Epithelial cell of prostate (primary cell): Measurements from ENCODE around the gene CD59.
A peak's percentile ranks its signal among the peaks of the same experiment; 100 is the strongest.

ENCODE experiments used
- DNase-seq: peaks from one replicate; pipeline ENCODE4 v3.0.0-alpha.2; 2011; ENCODE audit warnings: low read depth, low spot score
- H3K27ac ChIP-seq: fragments of 450-650 bp; 2 replicates; pipeline ENCODE4 v1.5.1; 2017; ENCODE audit warnings: mild to moderate bottlenecking

The CD59 gene, protein sequence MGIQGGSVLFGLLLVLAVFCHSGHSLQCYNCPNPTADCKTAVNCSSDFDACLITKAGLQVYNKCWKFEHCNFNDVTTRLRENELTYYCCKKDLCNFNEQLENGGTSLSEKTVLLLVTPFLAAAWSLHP

DNA sequence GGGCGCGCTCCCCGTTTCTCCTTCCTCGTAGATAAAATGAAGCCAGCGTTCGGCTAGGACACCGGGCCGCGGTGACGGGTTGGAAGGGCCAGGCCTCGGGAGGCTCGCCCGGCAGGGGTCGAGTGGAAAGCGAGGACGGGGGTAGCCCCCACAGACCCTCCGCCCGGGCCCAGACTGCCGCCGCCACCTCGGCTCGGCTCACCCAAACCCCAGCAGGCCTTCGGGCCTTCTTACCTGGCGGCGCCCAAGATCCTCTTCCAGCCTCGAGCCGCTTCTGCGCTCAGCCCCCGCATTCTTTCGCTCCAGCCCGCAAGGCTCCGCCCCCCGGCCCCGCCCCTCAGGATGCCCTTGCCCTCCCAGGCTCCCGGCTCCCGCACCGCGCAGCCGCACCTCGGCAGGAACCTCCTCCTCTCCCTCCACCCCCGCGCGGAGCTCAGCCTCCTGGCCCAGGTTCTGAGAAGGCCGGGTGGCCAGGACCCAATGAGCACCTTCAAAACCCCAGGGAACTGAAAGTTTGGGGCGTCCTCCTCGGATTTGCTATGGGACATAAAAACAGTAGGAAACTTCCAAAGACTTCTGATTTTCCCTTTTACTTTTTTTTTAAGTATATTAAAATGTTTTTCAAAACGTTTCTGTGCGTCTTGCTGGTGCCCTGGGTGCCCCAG is at the start of gene CD59:
Gene CD59 (minus strand): TSS at position 276 of the 665 bp plus-strand sequence. CDS start 13,978 bp downstream, outside the sequence.
- H3K27ac ChIP-seq = peak within 1 kb of the TSS; percentile 93
- DNase-seq = peak; percentile 64

DNA sequence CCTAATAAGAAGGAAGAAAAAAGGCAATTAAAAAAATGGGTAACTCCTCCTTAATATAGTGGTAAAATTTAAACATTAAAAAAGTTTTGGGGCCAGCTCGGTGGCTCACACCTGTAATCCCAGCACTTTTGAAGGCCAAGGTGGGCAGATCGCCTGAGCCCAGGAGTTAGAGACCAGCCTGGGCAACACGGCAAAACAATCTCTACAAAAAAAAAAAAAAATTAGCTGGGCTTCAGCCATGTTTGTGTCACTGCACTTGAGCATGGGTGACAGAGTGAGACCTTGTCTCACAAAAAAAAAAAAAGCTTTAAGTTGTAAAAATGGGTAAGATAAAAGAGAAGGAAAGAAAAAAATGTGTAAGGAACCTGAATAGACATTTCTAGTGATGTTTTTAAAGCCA is 49.4 kb upstream of the CD59 start:
- H3K27ac ChIP-seq = no peak overlapping the region
- DNase-seq = no peak

DNA sequence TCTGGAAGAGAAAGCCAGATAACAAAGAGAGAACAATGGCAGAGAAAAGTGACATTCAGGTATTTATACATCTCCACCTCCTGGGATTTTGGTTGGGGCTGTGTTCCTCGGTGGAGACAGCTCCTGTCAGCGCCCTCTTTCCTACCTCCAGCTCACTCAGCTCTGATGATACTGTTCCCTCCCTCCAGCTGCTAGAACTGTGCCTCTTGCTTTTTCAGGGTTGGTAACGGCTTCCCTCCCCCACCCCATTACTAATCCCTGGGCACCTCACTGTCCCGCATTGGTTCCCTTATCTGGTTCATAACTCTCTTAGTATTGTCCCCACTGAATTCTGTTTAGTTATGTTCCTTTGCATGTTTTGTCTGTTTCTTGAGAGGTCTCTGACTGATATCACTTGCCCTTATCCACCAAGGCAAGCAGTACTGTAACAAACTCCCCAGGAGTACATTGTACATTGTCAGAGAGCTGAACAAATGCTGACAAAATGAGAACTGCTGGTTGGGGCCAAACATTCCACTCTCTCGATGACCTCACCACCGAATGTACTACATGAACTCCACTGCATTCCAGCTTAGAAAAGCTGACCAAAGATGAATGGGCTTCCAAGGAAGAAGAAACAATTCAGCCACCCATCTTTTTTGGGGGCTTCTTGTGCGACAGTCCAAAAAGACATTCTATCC is 43.8 kb upstream of the CD59 start:
- no peak for DNase-seq
- H3K27ac ChIP-seq = no peak overlapping the region

DNA sequence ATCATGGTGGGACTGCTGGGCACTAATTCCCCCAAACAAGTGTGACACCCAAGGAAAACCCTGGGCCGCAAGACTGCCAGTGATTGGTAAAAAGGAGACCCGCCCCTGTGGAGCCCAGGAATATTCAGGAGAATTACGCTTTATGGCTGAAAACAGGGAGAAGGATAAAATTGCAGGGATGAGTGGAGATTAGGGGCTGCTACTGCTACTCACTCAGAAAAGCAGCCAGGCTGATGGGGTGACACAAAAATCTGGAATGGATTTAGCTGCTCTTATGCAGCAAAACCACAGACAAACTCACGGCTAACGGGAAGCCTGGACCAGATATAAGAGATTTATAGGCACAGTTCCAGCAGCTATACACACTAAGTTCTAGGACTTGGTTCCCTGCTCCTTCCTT is 42.5 kb upstream of the CD59 start:
- DNase-seq = no peak
- no peak overlapping the region for H3K27ac ChIP-seq

DNA sequence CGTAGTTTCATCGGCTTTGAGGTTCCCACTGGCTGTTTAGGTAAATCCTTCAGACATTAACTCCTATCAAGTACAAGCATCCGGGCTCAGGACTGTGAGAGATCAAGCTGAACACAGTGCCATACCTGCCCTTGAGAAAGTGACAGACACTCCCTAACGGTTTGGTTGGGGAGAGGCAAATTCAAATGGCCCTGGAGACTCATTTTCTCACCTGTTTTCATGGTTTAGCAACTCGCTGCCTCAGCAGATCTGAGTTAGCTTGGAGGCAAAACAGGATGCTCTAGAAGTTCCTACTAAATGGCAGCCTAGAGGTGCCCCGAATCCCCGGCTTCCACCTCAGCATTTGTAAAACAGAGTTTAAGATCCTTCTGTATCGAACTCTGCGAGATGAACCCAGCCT is 41.7 kb upstream of the CD59 start:
- H3K27ac ChIP-seq = no peak overlapping the region
- DNase-seq = no peak

DNA sequence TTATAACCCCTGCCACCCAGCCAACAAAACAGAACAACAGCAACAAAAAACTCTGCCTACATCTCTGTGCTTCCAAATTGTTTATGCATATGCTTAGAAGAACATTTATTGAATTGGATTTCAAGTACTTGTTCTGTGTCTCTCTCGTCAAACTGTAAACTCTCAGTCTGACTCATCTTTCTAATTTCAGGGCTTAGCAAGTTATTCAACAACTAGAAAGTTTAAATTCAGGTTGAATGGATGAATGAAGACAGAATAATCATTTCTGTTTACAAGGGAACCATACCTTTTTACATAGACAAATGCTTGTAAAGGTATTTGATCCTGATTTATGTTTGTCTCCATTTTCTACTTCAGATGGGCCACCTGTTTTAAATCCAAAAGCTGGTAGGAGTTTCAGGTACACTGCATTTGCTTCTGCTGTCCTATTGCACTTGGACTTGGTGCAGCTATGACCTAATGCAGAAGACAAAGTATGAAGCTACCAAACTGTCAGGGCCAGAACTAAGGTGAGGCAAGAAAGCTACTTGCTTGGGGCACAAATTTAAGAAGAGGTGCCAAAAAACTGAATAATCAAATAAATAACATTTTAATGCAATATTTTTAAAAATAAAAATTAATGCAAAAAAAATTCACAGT is 39.7 kb upstream of the CD59 start:
- H3K27ac ChIP-seq = no peak overlapping the region
- no peak for DNase-seq

DNA sequence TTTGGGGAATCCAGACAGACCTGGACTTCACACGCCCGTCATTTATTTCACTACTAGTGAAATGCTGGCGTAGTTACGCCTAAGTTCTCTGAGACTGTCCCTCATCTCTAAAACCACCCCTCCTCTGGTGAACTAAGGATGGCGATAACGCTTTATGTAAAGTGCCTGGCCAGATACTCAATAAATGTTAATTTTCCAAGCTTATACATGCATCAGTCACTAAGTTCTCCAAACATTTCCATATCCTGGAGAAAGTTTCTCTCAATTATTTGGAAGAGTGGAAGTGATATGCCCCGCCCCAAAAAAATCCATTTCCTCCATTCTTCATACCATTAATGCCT is 39.2 kb upstream of the CD59 start:
- H3K27ac ChIP-seq = no peak overlapping the region
- no peak for DNase-seq

DNA sequence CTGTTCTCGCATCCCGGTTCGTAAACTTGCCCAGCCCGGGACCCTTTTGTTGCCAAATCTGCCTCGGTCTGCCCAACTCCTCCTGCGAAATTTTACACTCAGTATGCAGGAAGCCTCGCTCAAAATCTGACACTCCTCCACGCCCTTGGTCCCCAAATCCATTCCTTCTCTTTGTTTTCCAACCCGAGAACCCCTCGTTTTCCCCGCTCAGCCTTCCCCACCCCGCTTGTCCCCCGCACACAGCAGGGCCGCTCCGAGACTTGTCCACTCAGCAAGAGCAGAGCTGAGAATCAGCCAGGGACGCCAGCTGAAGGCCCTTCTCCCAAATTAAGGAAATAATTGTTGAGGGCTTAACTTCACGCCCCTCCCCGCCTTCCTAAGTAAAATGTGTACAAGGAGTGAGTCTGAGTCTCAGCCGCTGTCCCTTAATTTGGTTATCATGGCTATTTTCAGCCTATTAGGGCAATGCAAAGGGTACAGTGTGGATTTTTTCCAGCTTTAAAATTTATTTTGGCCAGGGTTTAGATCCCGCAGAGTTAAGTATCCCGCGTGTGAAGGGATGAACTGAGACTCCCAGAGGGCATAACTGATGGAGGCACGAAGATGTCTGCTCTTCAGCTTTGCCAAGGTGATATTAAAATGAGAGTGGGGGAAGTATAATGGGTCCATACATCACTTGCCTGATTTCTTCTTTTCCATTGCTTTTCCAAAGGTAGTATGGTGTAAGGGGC is 38.7 kb upstream of the CD59 start:
- DNase-seq = no peak

DNA sequence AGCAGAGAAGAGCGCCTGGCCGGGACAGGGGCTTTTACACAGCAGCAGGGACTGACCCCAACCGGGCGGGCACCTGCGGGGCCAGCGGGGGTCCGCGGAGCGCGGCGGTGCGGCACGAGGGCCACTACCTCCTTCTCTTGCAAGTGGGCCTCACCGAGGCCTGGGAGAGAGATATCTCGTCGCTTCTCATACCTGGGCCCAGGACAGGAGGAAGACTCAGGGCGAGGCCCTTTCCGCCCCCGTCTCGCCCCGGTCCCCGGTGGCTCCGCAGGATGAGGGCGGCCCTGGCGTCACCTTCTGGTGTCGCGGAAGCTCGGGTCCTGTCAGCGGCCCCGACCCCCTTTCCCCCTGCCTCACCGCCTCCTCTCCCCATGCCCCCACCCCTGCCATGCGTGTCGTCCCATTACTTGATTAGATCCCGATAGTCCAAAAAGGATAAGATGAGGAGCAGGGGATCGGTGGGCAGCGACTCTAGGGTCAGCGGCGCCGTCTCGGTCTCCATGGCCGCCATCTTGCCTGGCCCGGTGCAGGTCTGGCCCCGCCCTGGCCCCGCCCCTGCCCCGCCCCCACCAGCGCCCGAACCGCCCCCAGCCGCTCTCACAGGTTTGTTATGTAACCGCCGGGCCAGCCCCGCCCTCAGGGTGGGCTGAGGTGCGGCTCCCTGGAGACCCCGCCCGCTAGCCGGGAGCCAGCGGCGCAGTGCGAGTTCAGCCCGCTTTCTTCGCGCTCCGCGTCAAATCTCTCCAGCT is 37.9 kb upstream of the CD59 start, which contains the start of gene FBXO3:
Gene FBXO3 (minus strand): TSS at position 534 of the 749 bp plus-strand sequence. CDS start 23 bp downstream, at position 511.
- no peak for DNase-seq
- H3K27ac ChIP-seq = peak within 1 kb of the TSS; percentile 83

More for the DNA sequence above, 38.7 kb upstream of the CD59 start:
- H3K27ac ChIP-seq = peak overlapping the region; percentile 83

DNA sequence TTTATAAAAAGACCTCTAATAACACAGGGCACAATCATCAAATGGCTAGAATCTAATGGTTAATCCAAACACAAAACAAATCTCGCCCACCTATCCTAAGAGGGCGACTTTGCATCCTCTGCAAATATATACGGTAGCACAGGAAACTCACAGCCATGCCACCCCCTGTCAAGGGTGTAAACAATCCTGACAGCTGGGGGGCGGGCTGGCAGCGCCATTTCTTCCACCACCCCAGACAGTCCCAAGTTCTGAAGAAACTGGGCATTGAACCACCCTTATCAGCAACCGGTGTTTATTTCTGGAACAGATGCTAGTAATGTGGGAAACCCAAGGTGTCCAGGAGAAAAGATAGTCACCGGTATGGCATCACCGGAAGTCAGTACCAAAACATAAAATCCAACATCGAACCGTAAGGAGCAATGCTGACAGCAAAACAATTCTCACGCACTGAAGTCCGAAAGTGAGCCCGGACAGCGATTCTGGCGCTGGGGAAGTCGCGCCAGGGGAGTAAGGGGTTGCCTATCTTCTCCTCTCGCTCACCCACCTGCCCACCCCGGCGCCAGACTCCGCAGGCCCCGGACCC is 37.3 kb upstream of the CD59 start:
- no peak for DNase-seq
- H3K27ac ChIP-seq = peak overlapping the region; percentile 83

DNA sequence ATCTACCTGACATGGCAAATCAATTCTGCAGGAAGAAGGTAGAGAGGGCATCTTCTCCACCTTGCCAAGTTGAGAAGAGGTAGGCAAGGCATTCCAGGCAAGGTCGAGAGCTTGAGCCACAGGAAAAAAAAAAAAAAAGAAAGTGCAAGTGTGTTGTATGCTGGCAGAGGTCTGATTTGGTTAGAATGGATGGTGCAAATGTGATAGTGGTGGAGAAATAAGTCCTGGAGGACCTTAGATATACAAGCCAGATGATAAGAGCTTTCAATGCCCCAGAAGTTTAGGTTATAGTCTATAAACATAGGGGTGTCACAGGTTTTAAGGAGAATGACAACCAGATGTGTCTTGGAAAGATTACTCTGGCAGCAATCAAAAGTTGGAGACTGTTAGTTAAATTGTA is 36.6 kb upstream of the CD59 start:
- peak overlapping the region; percentile 83 for H3K27ac ChIP-seq

DNA sequence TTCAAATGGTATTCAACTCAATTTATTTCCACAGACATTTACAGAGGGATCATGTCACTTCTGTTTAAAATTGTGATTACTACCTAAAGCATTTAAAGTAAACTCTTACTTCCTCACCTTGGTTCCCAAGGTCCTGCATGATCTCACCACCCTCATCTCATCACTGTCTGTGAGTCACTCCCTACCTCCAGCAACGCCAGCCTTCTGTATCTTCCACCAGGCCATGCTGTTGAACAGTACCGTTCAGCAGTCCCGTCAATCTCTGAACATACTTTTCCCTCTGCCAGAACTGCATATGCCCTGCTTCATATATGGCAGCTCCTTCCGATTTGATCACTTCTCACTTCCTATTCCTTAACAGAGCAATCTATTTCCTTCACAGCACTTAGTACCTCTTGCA is 36.1 kb upstream of the CD59 start:
- peak overlapping the region; percentile 83 for H3K27ac ChIP-seq
- peak; percentile 62 for DNase-seq

More for the DNA sequence above, 36.6 kb upstream of the CD59 start:
- no peak for DNase-seq

DNA sequence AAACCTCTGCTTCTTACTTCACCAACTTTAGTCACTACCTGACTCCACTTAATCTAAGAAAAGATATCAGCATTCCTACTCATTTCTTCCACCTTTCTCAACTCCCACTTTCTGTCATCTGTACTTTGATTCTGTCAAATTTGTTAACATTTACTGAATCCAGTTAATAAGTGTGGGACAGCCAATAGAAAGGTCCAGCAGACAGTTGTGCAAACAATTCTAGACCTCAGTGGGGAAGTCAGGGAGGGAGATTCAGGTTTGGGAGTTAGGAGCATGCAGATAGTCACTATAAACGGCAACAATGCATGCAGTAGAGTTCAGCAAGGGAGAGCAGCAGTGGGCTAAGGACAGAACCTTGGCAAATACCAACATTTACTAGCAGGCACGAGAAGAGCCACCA is 34.0 kb upstream of the CD59 start:
- no peak for DNase-seq
- peak overlapping the region; percentile 83 for H3K27ac ChIP-seq

DNA sequence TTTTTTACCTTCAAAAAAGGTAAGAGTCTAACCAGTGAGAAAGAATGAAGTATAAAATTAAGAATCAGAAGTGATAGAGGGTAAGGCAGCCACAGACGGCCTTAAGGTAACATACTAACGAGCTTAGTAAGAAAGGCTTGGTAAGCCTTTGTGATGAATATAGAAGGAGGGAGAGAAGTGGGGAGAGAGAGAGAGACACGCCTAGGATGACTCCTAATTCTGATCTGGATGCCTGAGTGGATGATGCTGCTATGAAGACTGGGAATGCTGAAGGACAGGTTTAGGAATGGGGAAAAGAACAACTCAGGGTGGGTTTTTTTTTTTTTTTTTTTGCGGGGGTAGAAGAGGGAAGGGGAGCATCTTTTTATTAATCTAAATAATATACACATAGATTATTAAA is 33.3 kb upstream of the CD59 start:
- peak overlapping the region; percentile 83 for H3K27ac ChIP-seq
- peak; percentile 70 for DNase-seq

DNA sequence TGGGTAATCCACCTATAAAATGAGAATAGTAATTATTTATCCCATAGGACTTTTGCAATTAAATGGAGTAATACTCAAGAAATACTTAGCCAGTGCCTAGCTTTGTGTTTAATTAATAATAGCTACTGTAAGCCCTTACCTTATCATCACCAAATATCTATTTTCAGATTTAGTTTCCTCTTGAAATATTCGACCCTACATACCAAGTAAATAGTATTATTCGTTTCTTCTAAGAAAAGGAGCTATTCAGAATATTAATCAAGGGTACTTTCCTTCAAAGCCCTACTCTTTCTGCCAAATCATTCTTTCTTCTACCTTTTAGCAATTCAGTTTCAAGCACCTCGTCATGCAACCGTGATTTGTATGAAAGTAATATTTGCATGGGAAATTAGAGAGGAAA is 31.4 kb upstream of the CD59 start:
- no peak for DNase-seq
- H3K27ac ChIP-seq = no peak overlapping the region

DNA sequence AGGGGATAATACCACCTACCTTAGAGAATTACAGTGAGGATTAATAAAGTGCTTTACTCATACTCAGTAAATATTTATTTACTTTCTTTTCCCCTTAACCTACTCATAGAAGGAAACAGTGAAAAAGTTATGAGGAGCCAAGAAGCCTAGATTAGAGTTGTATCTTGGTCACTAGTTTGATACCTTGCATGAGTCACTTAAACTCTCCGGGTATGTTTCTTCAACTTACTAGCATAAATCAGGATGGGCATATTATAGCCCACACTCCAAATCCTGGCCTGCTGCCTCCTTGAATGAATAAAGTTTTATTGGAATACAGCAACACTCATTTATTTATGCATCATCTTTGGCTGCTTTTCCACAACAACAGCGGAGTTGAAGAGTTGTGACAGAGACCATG is 29.9 kb upstream of the CD59 start:
- H3K27ac ChIP-seq = no peak overlapping the region
- DNase-seq = no peak

DNA sequence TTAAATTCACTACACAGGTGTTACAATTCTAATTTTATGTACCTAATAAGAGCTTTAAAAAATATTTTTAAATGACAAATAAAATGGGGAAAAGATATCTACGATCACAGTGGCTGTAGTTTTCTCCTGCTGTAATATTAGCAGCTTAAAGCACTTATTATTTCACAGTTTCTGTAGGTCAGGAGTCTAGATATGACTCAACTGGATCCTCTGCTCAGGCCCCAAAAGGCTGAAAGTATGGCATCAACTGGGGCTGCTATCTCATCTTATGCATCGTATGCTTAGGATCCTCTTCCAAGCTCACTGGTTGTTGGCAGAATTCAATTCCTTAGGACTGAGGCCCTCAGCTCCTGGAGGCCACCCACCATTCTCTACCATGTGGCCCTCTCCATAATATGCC is 25.2 kb upstream of the CD59 start:
- no peak for DNase-seq

DNA sequence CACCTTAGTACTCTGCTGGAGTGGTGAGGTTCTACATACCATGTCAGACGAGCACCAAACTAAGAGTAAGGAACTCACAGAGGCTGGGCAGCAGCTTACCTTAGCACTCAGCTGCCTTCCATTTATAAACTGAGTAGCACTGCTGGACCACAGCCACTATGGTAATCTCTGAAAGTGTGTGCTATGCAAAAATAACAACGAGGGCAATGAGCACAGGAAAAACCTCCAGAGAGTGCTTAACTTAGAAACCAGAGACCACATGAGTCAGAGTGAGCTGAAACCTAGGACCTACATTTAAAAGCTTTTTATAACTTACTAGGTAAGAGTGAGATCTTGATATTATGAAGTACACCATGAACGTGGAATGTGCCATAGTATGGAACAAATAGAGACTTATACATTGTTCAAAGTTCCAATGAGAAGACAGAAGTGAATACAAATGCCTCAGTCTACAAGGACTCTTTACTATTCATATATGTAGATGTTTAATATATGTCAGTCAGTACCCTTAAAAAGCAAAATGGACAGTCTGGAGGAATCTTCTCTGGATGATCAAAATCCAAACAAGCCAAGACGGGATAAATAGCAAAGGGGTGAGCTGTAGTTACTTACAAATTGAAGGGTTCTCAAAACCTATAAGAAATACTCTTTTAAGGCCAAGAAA is 17.2 kb upstream of the CD59 start:
- no peak overlapping the region for H3K27ac ChIP-seq
- DNase-seq = no peak

More for the DNA sequence above, 25.2 kb upstream of the CD59 start:
- H3K27ac ChIP-seq = no peak overlapping the region

DNA sequence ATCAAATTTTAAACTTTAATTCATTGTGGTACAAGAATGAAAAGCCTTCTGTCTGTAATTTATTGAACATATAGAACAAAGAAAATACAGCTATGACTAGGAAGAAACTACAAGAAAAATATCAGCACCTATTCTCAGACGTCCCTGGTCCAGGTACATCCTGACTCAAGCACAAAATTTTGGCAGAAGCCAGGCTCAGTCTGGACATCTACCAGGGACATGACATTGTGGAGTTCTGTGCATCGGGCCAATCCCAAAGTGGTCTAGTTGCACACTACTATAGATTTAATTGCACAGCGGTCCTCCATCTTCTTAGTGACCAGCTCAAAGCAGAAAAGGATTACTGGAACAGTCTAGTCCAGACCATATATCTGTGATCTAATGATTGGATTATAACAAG is 15.7 kb upstream of the CD59 start:
- no peak overlapping the region for H3K27ac ChIP-seq
- DNase-seq = no peak
